Activated B cell treated with CpG ODN at 0.5 μM for 24 hours (primary cell): ENCODE results near the gene NAPG. TPM values are rescaled to one million over a fixed set of nuclear protein-coding genes. Genes with fewer than 3 reads are reported as not detected.
"Not testable (repeated sequence)": the region's sequence is repeated elsewhere in the genome, so short reads cannot be mapped to it uniquely, and the experiment has no call there.

ENCODE experiments used
- ATAC-seq: fragments of 200-7000 bp; cut with Tn5 transposase; one replicate; pipeline ENCODE4 v1.10.0; 2021; ENCODE audit warnings: low read depth, mild to moderate bottlenecking, moderate library complexity
- CTCF ChIA-PET: fragments of 350-600 bp; sonication (Branson Sonifier 250); formaldehyde crosslinking; loops from one replicate; lab custom pipeline; 2021; ENCODE audit warnings: antibody characterized with exemption; lab: Charles Lee
- POLR2A ChIA-PET: fragments of 350-600 bp; sonication (Branson Sonifier 250); formaldehyde crosslinking; loops from one replicate; lab custom pipeline; 2021; ENCODE audit warnings: antibody characterized with exemption; lab: Charles Lee
- DNase-seq: peaks from one replicate; pipeline ENCODE4 v3.0.0; 2022
- H3K27ac Mint-ChIP-seq: one replicate; pipeline ENCODE4 v1.8.0; 2020; ENCODE audit warnings: mixed read lengths
- H3K27me3 Mint-ChIP-seq: one replicate; pipeline ENCODE4 v1.8.0; 2021; ENCODE audit warnings: mixed read lengths
- H3K36me3 Mint-ChIP-seq: one replicate; pipeline ENCODE4 v1.8.0; 2021; ENCODE audit warnings: low read depth, mixed read lengths
- H3K4me1 Mint-ChIP-seq: one replicate; pipeline ENCODE4 v1.8.0; 2021; ENCODE audit warnings: mixed read lengths
- H3K4me3 Mint-ChIP-seq: one replicate; pipeline ENCODE4 v1.8.0; 2020; ENCODE audit warnings: mild to moderate bottlenecking, mixed read lengths
- H3K9me3 Mint-ChIP-seq: one replicate; pipeline ENCODE4 v1.8.0; 2020; ENCODE audit warnings: mixed read lengths
- CTCF ChIP-seq: fragments of 200-600 bp; IDR thresholded peaks from one replicate; pipeline ENCODE4 v1.8.0; 2022; ENCODE audit warnings: antibody characterized with exemption, mild to moderate bottlenecking
- intact Hi-C: fragments of 100-400 bp; cut with micrococcal nuclease; formaldehyde crosslinking; loops from one replicate; pipeline ENCODE4 v1.15.1; 2024
- total RNA-seq: library from RNA; stranded (reverse); gene quantifications from 2 replicates; pipeline ENCODE4 v1.2.3, GENCODE V29; 2022

NAPG gene
- total RNA-seq, 1 donor from 2014 or later, result 33.3 TPM

DNA sequence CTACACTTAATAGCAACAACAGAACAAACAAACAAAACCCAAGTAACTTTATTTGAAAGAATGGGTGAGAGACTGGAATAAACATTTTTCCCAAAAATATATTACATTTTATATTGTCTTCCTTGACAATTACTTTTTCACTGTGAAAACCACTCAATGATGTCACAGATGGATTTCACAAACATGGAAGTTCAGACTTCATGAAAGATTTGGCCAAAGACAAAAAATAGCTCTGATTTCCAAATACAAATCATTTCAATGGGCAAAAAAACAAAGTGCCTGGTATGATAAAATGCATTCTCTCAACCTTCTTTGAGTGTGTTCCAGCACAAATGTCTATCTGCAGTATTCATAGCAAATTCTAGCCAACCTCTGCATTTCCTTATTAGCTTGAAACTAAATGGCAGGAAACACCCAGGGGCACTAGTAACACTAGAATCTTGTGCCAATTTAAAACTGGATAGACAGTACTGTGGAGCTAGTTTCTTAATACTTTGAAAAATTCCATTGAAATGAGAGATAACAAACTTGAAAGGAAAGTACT, 28.5 kb upstream of the NAPG start:
- peaks cover 2% of the 10 kb centered on the region for H3K9me3 Mint-ChIP-seq
- ATAC-seq (no peak), DNase-seq (no peak)
- intact Hi-C loops, result no loop called here
- H3K27me3 Mint-ChIP-seq, result peaks cover 8% of the 10 kb centered on the region
- CTCF ChIA-PET, result no interaction called here
- H3K27ac Mint-ChIP-seq, result no peak overlapping the region
- no peak for TF ChIP-seq CTCF
- H3K4me3 Mint-ChIP-seq, result no peak overlapping the region
- no peaks in the 10 kb centered on the region for H3K36me3 Mint-ChIP-seq
- POLR2A ChIA-PET, result no interaction called here
- H3K4me1 Mint-ChIP-seq, result no peaks in the 10 kb centered on the region

DNA sequence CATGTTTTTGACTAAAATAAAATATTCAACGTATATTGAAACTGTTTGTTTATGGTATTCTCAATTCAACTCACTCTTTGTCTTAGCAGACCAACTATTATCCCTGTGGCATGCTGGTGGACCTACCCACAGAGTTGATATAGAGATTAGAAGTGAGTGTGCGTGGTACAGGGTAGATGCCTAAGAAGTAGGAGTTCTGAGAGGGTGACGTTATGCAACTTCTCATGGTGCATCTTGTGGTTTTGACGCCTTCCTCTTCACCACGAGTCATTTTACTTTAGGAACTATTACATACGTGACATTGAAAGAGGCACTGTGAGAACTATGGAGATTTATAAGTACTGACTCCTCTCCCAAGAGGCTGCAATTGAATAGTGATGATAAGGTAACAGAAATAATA, 26.6 kb upstream of the NAPG start:
- H3K36me3 Mint-ChIP-seq, result no peaks in the 10 kb centered on the region
- no peak overlapping the region for H3K27ac Mint-ChIP-seq
- ATAC-seq (no peak), DNase-seq (no peak)
- intact Hi-C loops, result no loop called here
- H3K27me3 Mint-ChIP-seq, result peaks cover 8% of the 10 kb centered on the region
- no peak overlapping the region for H3K4me3 Mint-ChIP-seq
- ChIA-PET POLR2A (no interaction called here), CTCF (no interaction called here)
- H3K9me3 Mint-ChIP-seq, result peaks cover 2% of the 10 kb centered on the region
- no peaks in the 10 kb centered on the region for H3K4me1 Mint-ChIP-seq
- no peak for TF ChIP-seq CTCF

GRCh38 chr18:10500038-10500437, 25.8 kb upstream of the NAPG start:
- Mint-ChIP-seq H3K36me3 (peaks cover 3% of the 10 kb centered on the region), H3K27ac (no peak overlapping the region), H3K4me3 (no peak overlapping the region), H3K4me1 (no peaks in the 10 kb centered on the region), H3K9me3 (peaks cover 4% of the 10 kb centered on the region), H3K27me3 (peaks cover 9% of the 10 kb centered on the region)
- ChIA-PET CTCF (no interaction called here), POLR2A (no interaction called here)
- ATAC-seq (no peak), DNase-seq (no peak)
- intact Hi-C loops, result no loop called here
- TF ChIP-seq CTCF, result no peak

DNA sequence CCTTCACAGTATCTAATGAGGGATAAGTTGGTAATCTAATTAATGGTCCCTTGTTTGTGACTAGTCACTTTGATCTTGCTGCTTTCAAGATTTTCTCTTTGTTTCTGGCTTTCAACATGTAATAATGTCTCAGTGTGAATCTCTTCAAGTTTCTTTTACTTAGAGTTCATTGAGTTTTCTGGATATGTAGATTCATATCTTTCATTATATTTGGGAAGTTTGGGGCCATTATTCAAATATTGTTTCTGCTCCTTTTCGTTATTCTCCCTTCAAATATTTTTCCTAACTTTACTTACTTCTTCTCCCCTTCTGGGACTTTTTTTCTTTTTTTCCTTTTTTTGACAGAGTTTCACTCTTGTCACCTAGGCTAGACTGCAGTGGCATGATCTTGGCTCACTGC, 21.1 kb upstream of the NAPG start:
- ChIA-PET CTCF (no interaction called here), POLR2A (no interaction called here)
- peaks cover 16% of the 10 kb centered on the region for H3K9me3 Mint-ChIP-seq
- intact Hi-C loops, result no loop called here
- no peaks in the 10 kb centered on the region for H3K4me1 Mint-ChIP-seq
- peaks cover 7% of the 10 kb centered on the region for H3K36me3 Mint-ChIP-seq
- TF ChIP-seq CTCF, result no peak
- H3K27ac Mint-ChIP-seq, result no peak overlapping the region
- no peak overlapping the region for H3K4me3 Mint-ChIP-seq
- no peak for DNase-seq
- no peak for ATAC-seq
- peaks cover 7% of the 10 kb centered on the region for H3K27me3 Mint-ChIP-seq

DNA sequence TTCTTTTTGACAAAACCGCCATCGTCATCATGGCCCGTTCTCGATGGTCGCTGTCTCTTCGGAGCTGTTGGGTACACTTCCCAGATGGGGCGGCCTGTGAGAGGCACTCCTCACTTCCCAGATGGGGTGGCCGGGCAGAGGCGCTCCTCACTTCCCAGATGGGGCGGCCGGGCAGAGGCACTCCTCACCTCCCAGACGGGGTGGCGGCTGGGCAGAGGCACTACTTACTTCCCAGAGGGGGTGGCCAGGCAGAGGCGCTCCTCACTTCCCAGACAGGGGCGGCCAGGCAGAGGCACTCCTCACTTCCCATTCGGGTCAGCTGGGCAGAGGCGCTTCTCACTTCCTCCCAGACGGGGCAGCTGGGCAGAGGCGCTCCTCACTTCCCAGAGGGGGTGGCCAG, 19.9 kb upstream of the NAPG start:
- H3K4me1 Mint-ChIP-seq, DNase-seq, intact Hi-C loops, POLR2A ChIA-PET, ATAC-seq, CTCF ChIA-PET, H3K27ac Mint-ChIP-seq, H3K4me3 Mint-ChIP-seq, H3K36me3 Mint-ChIP-seq, H3K27me3 Mint-ChIP-seq: not testable (repeated sequence)
- H3K9me3 Mint-ChIP-seq, result peaks cover 14% of the 10 kb centered on the region

GRCh38 chr18:10508591-10508990, 17.2 kb upstream of the NAPG start:
- ATAC-seq (no peak), DNase-seq (no peak)
- intact Hi-C loops, result no loop called here
- Mint-ChIP-seq H3K4me3 (no peak overlapping the region), H3K4me1 (no peaks in the 10 kb centered on the region), H3K27ac (no peak overlapping the region), H3K36me3 (peaks cover 7% of the 10 kb centered on the region), H3K9me3 (peaks cover 14% of the 10 kb centered on the region), H3K27me3 (peaks cover 8% of the 10 kb centered on the region)
- CTCF ChIA-PET, result no interaction called here
- no peak for TF ChIP-seq CTCF
- POLR2A ChIA-PET, result no interaction called here
